Stomach (tissue), 9 donors: ENCODE data around the gene NTPCR. TPM values are rescaled to one million over a fixed set of nuclear protein-coding genes. Genes with fewer than 3 reads are reported as not detected.

Experiments used
- DNase-seq, 2 donors: peaks; one replicate each; pipeline versions ENCODE4 v3.0.0 to v3.0.0-alpha.2; 2013 to 2019
- H3K27ac ChIP-seq, 5 donors: fragments of 200-600 bp in 4 of 5; sonication (generic) in 4 of 5; one replicate each; pipeline ENCODE4 v1.5.1; 2013 to 2019; ENCODE audit warnings: mild to moderate bottlenecking in 1 of 5, moderate library complexity in 1 of 5
- H3K27me3 ChIP-seq, 3 donors: fragments of 200-600 bp; sonication (generic); one replicate each; pipeline ENCODE4 v1.5.1; 2017 to 2019; ENCODE audit warnings: mixed run types in 1 of 3
- H3K36me3 ChIP-seq, 4 donors: fragments of 200-600 bp; sonication (generic); 1 replicate in 3 of 4; 2 replicates in 1 of 4; pipeline ENCODE4 v1.5.1; 2016 to 2019
- H3K4me1 ChIP-seq, 4 donors: fragments of 200-600 bp; sonication (generic); one replicate each; pipeline ENCODE4 v1.5.1; 2016 to 2019
- H3K4me3 ChIP-seq, 4 donors: fragments of 200-600 bp; sonication (generic) in 3 of 4; one replicate each; pipeline ENCODE4 v1.5.1; 2016 to 2019; ENCODE audit warnings: mild to moderate bottlenecking in 1 of 4
- H3K9me3 ChIP-seq, 4 donors: fragments of 200-600 bp; sonication (generic); one replicate each; pipeline ENCODE4 v1.5.1; 2016 to 2019
- CTCF ChIP-seq, 7 experiments: fragments of 450-650 bp in 4 of 7; fragments of 200-600 bp in 3 of 7; sonication (generic) in 3 of 7; IDR thresholded peaks; one replicate each; pipeline ENCODE4 v1.5.1; 2016 to 2019; ENCODE audit warnings: antibody characterized with exemption in 7 of 7, control low read depth in 2 of 7, mild to moderate bottlenecking in 1 of 7
- EP300 ChIP-seq: sonication (generic); formaldehyde crosslinking; IDR thresholded peaks from one replicate; pipeline ENCODE4 v1.6.1; 2017; ENCODE audit warnings: antibody characterized with exemption
- POLR2A ChIP-seq, 4 donors: fragments of 450-650 bp; IDR thresholded peaks; one replicate each; pipeline ENCODE4 v1.6.1; 2016; ENCODE audit warnings: antibody characterized with exemption in 4 of 4, control low read depth in 2 of 4, mild to moderate bottlenecking in 1 of 4, moderate library complexity in 1 of 4
- POLR2AphosphoS5 ChIP-seq, 3 donors: sonication (generic); formaldehyde crosslinking; IDR thresholded peaks; one replicate each; pipeline ENCODE4 v1.6.1; 2016; ENCODE audit warnings: antibody characterized with exemption in 3 of 3
- WGBS, 5 donors: extraction: QIAGEN DNeasy Blood & Tissue Kit in 3 of 5; methylation state at CpG; one replicate each; pipeline versions ENCODE4 v1.1.5 to v1.1.7; 2013 to 2018; 5-methylcytosine and 5-hydroxymethylcytosine counted together
- intact Hi-C: fragments of 100-400 bp; cut with DNase I; formaldehyde crosslinking; loops from one replicate; pipeline ENCODE4 v1.15.1; 2023; ENCODE audit warnings: low total_unique reads
- polyA plus RNA-seq, 3 donors: library from polyadenylated mRNA; stranded (reverse); fragments of 200-250 nt; gene quantifications; one replicate each; pipeline ENCODE4 v1.2.3, GENCODE V29; 2013
- total RNA-seq, 5 donors: library from RNA; depleted of rRNA; stranded (reverse); fragments of >200 nt; gene quantifications; one replicate each; pipeline versions ENCODE4 v1.1.0 to v1.2.3, GENCODE V29; 2014 to 2016
- donor health status: healthy with polysubstance abuse.
- donor health status: Bipolar disorder and iron deficiency.
- donor health status: healthy.

The NTPCR gene
- total and polyA plus RNA-seq, 8 donors: 14.9 to 56.3 (median 43.1) TPM

DNA sequence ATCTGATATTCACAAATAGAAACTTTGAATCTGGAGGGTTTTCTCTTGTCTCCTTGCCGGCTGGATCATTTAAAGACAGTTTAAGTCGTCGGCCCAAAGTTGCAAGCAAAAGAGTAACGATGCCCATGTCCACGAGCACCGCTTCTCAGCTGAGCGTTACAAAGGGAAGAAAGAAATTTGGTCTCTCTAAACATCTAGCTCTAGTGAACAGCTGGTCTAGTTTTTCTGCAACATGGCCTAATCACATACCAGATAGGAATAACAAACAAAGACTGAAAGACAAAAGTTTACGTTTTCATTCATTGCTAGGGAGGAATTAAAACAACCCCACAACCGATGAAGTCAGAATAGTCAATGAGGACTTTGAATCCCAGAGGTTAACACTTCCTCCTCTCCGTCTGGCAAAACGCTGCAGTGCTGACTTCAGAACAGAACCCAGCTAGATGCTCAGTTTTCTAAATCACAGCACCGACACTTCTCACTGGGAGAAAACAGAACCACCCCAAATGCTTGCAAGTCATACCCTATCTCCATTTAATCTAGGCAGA, 69.4 kb downstream of the NTPCR start:
- intact Hi-C loops: loop anchor here (10.0 kb wide), 1 partner anchor 385 kb away; the partner anchor contains the start of gene SIPA1L2
- TF ChIP-seq CTCF (IDR thresholded peaks at IDR 0.05): no peak
- TF ChIP-seq POLR2AphosphoS5 (IDR thresholded peaks at IDR 0.05): no peak
- no peak for TF ChIP-seq EP300
- TF ChIP-seq POLR2A (IDR thresholded peaks at IDR 0.05): no peak
- 33 to 54% (median 44%) methylated on average over 12 of the region's 12 CpGs for WGBS, 5 donors
- H3K36me3 ChIP-seq: no peaks in the 10 kb centered on the region
- no peak overlapping the region for H3K27ac ChIP-seq
- H3K27me3 ChIP-seq: no peaks in the 10 kb centered on the region
- peak in 1 of 2 donors; percentile 56 for DNase-seq
- no peak overlapping the region for H3K4me3 ChIP-seq
- no peaks in the 10 kb centered on the region for H3K9me3 ChIP-seq
- peaks cover 6 to 19% (median 14%) of the 10 kb centered on the region in 4 donors for H3K4me1 ChIP-seq

- no peaks in the 10 kb centered on the region for H3K27me3 ChIP-seq
- no peaks in the 10 kb centered on the region for H3K9me3 ChIP-seq
- H3K27ac ChIP-seq: no peak overlapping the region
- H3K4me1 ChIP-seq: peaks cover 6 to 19% (median 14%) of the 10 kb centered on the region in 4 donors
- intact Hi-C loops: loop anchor here (10.0 kb wide), 1 partner anchor 386 kb away; the partner anchor contains the start of gene SIPA1L2
- H3K36me3 ChIP-seq: no peaks in the 10 kb centered on the region
- peak in 1 of 2 donors; percentile 51 for DNase-seq
- no peak for TF ChIP-seq POLR2A (IDR thresholded peaks at IDR 0.05)
- no peak for TF ChIP-seq EP300
- TF ChIP-seq CTCF (IDR thresholded peaks at IDR 0.05): no peak
- TF ChIP-seq POLR2AphosphoS5 (IDR thresholded peaks at IDR 0.05): no peak
- H3K4me3 ChIP-seq: no peak overlapping the region
- 49 to 68% (median 56%) methylated on average over 8 of the region's 8 CpGs for WGBS, 5 donors
Observed at GRCh38 chr1:233020426-233020825, 70.0 kb downstream of the NTPCR start.

DNA sequence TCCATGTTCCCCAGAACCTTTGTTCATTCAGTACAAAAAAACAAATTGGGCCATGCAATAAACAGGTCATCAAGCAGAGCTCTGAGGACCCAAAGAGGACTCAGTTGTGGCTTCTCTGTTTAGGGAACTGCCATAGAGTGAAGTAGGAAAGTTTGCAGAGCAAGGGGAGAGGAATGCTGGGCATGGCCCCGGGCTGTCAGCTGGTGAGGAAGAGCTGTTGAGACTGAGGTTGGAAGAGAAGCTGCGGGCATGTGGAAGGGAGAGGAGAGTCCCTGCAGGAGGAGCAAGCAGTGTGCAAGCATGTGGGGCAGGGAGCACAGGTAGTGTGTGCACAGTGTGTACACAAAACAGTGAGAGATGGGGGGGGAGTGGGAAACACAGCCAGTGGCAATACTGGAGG, 71.8 kb downstream of the NTPCR start:
- H3K36me3 ChIP-seq: no peaks in the 10 kb centered on the region
- no peaks in the 10 kb centered on the region for H3K9me3 ChIP-seq
- no peak overlapping the region for H3K4me3 ChIP-seq
- intact Hi-C loops: loop anchor here (10.0 kb wide), 1 partner anchor 387 kb away; the partner anchor contains the start of gene SIPA1L2
- peaks cover 6 to 19% (median 14%) of the 10 kb centered on the region in 4 donors for H3K4me1 ChIP-seq
- TF ChIP-seq EP300: no peak
- no peak for TF ChIP-seq POLR2AphosphoS5 (IDR thresholded peaks at IDR 0.05)
- no peak for TF ChIP-seq CTCF (IDR thresholded peaks at IDR 0.05)
- no peak for TF ChIP-seq POLR2A (IDR thresholded peaks at IDR 0.05)
- 86 to 100% (median 95%) methylated on average over 2 of the region's 2 CpGs for WGBS, 5 donors
- DNase-seq: no peak
- H3K27ac ChIP-seq: no peak overlapping the region
- H3K27me3 ChIP-seq: no peaks in the 10 kb centered on the region

DNA sequence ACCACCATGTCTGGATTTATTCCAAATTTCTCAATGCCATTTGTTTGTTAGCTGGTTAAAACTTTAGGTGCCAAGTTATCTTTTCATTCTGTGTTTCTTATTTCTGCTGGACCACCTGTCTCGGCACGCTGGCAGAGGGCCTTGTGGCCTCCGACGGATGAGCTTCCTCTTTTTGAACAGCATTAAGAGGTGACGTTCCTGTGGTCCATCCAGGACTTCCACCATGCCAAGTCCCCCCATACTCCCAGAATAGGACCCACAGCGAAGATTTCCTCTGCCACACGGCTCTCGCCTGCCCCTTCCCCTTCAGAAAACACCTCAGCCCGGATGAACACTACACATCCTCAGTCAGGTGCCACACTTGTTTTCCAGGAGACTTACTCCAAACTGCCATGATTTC, 73.8 kb downstream of the NTPCR start:
- H3K4me3 ChIP-seq: no peak overlapping the region
- no peaks in the 10 kb centered on the region for H3K36me3 ChIP-seq
- peaks cover 6 to 19% (median 14%) of the 10 kb centered on the region in 4 donors for H3K4me1 ChIP-seq
- no peak for DNase-seq
- intact Hi-C loops: loop anchor here (10.0 kb wide), 1 partner anchor 389 kb away; the partner anchor contains the start of gene SIPA1L2
- WGBS, 5 donors: 86 to 95% (median 94%) methylated on average over 9 of the region's 9 CpGs
- no peaks in the 10 kb centered on the region for H3K27me3 ChIP-seq
- no peak overlapping the region for H3K27ac ChIP-seq
- H3K9me3 ChIP-seq: no peaks in the 10 kb centered on the region
- TF ChIP-seq EP300 (no peak), CTCF (IDR thresholded peaks at IDR 0.05) (no peak)
